ENCODE data around the gene CSMD2.

DNA sequence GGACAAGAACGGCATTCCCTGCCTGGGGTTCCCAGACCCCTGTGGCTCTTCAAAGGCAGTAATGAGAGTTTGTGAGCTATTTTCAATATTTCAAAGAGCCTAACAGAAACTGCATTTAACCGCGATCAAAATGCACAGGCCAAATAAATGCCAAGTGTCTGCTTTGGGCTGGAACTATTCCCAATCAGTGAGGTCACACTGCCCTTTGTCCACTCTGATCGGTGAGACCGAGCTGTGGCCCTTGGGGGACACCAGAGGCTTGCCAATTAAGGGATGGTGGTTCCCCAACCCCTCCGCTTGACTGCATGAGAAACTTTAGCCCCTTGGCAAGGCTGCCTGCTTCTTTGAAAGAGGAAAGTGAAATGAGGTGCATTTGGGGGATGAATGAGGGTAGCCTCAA, 20.3 kb downstream of the CSMD2 start:
- TF ChIP-seq, protein P1, sequence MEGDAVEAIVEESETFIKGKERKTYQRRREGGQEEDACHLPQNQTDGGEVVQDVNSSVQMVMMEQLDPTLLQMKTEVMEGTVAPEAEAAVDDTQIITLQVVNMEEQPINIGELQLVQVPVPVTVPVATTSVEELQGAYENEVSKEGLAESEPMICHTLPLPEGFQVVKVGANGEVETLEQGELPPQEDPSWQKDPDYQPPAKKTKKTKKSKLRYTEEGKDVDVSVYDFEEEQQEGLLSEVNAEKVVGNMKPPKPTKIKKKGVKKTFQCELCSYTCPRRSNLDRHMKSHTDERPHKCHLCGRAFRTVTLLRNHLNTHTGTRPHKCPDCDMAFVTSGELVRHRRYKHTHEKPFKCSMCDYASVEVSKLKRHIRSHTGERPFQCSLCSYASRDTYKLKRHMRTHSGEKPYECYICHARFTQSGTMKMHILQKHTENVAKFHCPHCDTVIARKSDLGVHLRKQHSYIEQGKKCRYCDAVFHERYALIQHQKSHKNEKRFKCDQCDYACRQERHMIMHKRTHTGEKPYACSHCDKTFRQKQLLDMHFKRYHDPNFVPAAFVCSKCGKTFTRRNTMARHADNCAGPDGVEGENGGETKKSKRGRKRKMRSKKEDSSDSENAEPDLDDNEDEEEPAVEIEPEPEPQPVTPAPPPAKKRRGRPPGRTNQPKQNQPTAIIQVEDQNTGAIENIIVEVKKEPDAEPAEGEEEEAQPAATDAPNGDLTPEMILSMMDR (IDR thresholded peaks at IDR 0.05; ENCODE audit: insufficient read depth, low read length, poor library complexity, severe bottlenecking), result no peak
- TF ChIP-seq EZH2phosphoT487 (conservative IDR thresholded peaks at IDR 0.05; ENCODE audit: low read length), result no peak
